LNCAP (cell line): Measurements from ENCODE around the gene EPHA10.

ENCODE experiments used
- TF ChIP-seq, protein P1 (sequence below): fragments of 450-650 bp; IDR thresholded peaks from 2 replicates; pipeline ENCODE4 v1.5.1; 2017; ENCODE audit warnings: mild to moderate bottlenecking

The EPHA10 gene

GRCh38 chr1:37692834-37693175 is 72.1 kb downstream of the EPHA10 start:
- TF ChIP-seq, protein P1, sequence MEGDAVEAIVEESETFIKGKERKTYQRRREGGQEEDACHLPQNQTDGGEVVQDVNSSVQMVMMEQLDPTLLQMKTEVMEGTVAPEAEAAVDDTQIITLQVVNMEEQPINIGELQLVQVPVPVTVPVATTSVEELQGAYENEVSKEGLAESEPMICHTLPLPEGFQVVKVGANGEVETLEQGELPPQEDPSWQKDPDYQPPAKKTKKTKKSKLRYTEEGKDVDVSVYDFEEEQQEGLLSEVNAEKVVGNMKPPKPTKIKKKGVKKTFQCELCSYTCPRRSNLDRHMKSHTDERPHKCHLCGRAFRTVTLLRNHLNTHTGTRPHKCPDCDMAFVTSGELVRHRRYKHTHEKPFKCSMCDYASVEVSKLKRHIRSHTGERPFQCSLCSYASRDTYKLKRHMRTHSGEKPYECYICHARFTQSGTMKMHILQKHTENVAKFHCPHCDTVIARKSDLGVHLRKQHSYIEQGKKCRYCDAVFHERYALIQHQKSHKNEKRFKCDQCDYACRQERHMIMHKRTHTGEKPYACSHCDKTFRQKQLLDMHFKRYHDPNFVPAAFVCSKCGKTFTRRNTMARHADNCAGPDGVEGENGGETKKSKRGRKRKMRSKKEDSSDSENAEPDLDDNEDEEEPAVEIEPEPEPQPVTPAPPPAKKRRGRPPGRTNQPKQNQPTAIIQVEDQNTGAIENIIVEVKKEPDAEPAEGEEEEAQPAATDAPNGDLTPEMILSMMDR, result no peak

DNA sequence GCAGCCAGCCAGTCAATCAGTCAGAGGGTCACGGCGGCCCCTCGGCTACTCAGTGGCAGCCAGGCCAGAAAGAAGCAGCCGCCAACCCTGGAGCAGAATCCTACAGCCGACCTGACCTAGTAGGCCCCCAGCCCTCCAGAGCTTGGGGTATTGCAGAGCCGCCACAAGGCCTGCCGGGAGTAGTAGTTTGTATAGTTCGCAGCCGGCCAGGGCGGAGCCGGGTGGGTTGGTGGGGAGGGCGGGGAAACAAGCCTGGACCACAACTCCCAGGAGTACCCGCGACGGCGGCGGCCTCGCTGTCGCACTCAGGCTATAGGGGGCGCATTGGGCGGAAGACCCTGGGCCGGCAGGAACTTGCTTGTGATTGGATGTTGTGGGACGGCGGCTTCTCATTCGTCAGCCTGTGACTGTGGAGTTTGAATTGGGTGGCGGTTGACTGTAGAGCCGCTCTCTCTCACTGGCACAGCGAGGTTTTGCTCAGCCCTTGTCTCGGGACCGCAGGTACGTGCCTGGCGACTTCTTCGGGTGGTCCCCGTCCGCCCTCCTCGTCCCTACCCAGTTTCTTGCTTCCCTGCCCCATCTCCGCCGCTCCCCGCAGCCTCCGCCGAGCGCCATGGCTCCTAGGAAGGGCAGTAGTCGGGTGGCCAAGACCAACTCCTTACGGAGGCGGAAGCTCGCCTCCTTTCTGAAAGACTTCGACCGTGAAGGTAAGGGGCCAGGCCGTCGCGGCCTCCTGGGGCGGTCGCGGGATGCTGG is 72.7 kb downstream of the EPHA10 start, which contains the start of gene CDCA8:
Gene CDCA8 (plus strand): TSS at position 439 of the 756 bp plus-strand sequence. CDS start 175 bp downstream, at position 614.
- TF ChIP-seq, protein P1, result peak; percentile 64

DNA sequence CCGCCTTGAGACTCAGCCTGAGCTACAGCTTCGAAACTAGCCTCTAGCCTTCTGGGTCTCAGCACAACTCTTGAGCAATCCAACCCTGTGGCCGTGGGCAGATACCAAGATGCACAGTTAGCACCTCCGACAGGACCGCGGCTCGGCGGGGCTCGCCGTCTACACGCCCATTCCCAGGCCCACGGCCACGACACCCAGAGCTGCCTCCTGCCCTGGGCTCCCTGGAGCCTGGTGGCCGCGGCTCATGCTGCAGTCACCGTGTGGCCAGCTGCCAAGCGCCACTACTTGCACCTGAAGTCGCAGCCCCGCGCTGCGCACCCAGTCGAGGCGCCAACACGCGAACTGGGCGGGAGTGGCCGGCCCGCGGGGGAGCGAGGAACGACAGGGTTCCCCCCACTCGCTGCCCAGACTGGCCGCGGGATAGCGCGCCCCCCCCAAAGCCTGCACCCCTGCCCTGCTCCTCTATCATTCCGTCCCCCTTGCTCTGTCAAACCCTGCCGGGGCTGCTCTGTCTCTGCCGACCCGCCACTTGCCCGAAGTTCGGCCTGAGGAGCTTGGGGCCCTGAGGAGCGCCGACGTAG is 73.3 kb downstream of the EPHA10 start:
- TF ChIP-seq, protein P1, result no peak

DNA sequence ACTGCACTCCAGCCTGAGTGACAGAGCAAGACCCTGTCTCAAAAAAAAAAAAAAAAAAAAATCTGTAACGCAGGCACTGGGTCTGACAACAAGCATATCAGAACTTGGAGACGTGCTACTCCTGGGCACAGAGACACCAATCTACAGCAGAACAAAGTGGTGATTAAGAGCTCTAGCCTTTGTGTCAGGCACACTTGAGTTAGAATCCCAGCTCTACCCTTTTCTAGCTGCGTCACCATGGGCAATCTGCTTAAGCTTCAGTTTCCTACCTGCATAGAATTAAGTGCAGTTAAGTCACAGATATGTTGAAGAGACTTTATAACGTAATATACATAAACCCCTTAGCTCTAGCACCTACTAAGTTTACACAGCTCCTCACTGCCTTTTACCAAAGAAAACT is 76.0 kb downstream of the EPHA10 start:
- TF ChIP-seq, protein P1, result no peak

GRCh38 chr1:37685722-37686121 is 79.2 kb downstream of the EPHA10 start:
- TF ChIP-seq, protein P1, result no peak

- TF ChIP-seq, protein P1, result peak; percentile 88
These were observed 82.5 kb downstream of the EPHA10 start for GRCh38 chr1:37682334-37682987.

DNA sequence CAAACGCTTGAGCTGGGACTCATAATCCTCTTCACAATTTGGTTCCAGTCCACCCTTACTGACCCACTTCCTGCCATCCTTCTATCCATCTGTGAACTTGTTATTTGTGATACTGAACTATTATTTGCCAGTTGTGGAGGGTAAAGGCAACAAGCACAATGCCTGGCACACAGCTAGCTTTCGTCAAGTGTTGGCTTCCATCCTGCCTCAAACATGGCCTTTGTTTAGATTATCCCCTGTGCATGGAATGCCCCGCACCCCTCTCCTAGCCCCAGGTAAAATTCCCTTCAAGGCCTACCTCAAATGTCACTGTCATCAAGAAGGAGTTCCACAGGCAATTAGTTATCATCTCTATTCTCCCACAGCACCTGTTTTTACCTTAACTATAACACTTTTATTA is 84.0 kb downstream of the EPHA10 start:
- TF ChIP-seq, protein P1, result no peak
